NCI-H2107 treated with DMSO at 0.1 percent for 48 hours (cell line): ENCODE measurements around the gene CORO2A.
"Not testable (repeated sequence)": the region's sequence is repeated elsewhere in the genome, so short reads cannot be mapped to it uniquely, and the experiment has no call there.

Source experiments
- DNase-seq: peaks from one replicate; lab custom pipeline; 2025; ENCODE audit not compliant: unreplicated experiment; lab: John Stamatoyannopoulos, UW

CORO2A gene

DNA sequence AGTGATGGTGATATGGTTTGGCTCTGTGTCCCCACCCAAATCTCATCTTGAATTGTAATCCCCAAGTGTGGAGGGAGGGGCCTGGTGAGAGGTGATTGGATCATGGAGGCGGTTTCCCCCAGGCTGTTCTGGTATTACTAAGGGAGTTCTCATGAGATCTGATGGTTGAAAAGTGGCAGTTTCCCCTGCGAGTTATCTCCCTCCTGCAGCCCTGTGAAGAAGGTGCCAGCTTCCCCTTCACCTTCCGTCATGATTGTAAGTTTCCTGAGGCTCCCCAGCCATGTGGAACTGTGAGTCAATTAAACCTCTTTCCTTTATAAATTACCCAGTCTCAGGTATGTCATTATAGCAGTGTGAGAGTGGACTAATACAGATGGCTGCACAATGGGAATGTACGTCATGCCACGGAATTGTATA lies 17.9 kb downstream of the CORO2A start:
- not testable (repeated sequence) for DNase-seq

DNA sequence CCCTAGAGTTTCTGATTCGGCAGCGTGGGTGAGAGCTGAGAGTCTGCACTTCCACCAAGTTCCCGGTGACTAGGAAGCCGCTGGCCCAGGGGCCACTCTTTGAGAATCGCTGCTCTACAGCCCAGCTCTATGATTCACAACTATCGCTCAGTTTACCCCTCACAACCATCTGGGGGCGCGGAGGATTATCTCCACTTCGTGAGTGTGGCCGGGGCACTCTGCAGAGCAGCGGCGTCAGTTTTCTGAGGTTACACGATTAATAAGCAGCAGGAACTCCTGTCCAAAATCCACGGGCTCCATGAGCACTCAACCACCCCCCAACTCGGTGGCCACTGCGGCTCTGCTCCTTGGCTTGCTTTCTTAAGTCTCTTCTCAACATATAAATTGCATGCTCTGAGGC lies 19.3 kb downstream of the CORO2A start:
- DNase-seq = no peak

DNA sequence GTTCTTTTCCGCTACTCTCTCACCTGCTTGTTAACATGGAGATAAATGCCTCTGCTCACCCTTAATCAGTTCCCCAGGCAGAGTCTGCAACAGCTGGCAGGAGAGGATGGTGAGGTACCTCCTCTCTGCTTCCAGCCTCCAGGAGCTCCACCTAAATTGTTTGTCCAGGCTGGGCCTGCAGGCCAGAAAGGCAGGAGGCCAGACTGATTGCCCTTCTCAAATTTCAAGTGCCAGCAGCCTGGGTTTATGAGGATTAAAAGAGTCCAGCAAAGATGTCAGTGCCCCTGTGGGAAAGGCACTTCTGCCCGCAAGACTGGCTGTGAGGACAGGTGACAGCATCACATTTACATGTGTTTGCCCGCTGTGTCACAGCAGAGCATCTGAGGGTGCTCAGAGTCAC lies 19.8 kb downstream of the CORO2A start:
- peak; percentile 95 for DNase-seq

DNA sequence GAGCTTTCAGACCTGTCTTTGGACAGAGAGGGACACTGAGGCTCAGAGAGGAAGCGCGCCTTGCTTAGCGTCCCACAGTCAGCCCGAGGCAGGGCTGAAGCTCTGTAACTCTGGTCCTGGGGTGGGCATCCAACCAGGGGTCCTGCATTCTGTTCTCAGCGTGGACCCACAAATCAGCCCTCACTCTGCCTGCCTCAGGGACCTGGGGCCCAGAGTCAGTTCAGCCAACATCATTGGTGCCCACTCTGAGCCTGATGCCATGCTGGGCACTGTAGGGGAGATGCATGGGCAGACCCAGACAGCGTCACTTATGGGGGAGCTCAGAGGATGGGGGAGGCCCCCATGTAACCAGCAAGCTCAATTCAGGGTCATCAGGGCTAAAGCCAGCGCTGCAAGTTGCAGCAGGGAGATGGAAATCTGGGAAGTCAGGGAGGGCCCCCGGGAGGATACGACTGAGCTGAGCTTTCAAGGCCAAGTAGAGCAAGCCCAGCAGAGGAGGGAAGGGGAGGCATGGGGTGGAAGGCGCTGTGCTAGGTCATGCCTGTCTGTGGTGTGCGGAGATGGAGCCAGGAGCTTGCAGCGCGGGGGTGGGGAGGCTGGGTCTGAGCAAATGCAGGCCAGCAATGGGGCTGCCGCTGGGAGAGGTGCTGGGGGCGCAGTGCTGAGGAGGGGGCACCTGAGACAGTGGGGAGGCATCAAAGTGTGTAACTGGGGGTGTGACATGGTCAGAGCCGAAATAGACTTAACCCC lies 21.1 kb downstream of the CORO2A start:
- no peak for DNase-seq

DNA sequence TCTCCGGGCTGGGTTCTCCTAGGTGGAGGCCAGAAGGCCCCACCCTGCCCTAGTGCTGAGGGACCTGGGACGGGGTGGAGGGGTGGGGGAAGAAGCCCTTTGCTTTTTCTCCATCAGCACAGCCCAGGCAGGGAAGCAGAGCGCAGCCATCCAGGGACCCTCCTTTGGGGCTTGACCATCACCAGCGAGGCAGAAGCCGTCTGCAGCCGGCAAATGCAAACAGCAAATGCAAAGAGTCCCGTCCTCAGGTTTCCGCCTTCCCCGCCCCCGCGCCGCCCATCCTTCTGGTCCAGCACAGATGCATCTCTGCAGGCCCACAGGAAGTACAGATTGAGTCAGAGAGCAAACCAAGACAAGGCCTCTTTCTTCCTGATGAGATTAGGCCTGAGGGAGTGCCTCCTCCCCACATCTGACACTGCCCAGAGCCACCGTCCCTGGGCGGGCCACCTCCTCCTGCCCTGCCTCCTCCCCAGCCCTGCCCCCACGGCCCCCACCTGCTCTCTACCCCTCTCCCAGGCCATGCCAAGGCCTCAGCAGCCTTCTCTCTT lies 23.4 kb downstream of the CORO2A start:
- DNase-seq = no peak

DNA sequence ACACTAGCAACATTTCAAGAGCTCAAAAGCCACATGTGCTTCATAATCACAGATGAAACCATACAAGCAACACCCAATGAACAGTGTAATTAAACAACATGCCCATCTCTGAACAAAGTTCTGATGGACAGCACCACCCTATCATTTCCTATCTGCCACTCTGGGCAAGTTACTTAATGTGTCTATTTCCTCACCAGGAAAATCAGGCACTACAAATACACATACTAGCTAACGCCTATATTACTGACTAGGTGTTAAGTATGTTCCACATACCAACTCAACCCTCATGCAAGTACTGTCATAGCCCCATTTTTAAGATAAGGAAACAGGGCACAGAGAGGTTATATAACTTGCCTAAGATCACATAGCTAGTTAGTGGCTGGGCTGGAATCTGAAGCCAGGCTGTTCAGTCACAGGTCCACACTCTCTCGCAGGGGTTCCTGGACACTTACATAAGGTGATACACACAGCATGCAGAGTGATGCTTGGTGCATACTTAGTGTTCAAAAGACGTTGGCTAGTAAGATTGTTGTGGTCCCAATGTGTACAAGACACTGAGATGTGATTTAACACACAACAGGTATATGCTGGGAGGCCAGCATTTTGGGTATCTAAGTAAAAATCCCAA lies 24.2 kb downstream of the CORO2A start:
- DNase-seq = no peak

DNA sequence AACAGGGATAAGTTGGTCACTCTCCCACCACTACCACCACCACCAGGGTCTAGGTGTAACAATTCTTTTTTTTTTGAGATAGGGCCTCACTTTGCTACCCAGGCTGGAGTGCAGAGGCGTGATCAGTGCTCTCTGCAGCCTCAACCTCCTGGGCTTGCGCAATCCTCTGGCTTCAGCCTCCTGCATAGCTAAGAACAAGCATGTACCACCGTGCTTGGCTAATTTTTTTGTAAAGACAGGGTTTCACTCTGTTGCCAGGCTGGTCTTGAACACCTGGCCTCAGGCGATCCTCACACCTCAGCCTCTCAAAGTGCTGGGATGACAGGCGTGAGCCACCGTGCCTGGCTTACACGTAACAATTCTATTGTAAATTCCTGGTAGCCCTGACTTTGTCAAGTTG lies 27.5 kb downstream of the CORO2A start:
- DNase-seq = no peak

DNA sequence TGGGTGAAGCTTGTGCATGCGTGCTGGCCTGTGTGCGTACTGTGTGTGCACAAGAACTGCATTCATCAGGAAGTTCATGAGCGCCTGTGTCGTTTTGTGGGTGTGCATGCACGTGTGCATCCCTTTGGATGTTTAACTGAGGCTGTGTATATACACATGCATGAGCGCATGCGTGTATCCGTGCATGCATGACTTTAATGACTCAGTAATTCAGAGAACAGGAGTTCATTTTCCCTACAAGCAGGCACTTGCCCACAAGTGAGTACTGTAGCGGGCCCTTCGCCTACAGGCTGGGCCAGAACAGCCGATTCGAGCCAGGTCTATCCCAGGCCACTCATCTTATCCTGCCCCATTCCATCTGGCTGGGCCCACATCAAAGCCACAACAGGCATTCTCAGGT lies 29.8 kb downstream of the CORO2A start:
- no peak for DNase-seq

DNA sequence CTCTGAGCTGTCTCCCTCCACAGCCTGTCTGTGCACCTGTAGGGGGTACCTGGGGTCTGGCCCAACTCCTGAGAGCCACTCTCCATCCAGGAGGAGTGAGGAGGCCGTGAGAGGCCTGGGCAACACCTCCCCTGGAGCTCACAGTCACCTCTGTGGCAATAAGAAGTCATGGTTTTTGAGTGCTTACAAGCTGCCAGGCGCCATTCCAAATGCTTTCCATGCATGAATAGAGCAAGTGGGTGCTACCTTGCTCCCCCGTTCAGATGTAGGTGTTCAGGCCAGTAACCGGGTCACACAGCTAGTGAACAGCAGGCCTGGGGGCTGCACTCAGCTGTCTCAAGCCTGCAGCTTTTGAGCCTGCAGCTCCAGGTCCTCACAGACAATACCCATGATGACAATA lies 30.6 kb downstream of the CORO2A start:
- no peak for DNase-seq

DNA sequence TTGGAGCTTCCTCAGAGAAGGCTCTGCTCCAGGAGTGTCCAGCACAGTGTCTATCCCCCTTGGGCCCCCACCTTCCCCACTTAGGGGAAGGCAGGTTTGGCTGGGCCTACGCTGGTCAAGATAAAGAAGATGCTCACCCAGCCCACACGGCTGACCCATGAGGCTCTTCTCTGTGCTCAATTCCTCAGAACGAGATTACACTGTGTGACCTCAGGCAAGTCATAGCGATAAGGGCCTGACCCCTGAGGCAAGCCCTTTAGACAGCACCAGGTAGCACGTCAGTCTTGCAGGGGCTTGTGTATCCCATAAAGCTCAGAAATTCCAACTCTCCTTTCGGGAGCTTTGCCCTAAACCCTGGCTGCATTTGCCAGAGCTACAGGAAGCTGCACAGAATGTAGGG lies 32.6 kb downstream of the CORO2A start:
- DNase-seq = no peak

DNA sequence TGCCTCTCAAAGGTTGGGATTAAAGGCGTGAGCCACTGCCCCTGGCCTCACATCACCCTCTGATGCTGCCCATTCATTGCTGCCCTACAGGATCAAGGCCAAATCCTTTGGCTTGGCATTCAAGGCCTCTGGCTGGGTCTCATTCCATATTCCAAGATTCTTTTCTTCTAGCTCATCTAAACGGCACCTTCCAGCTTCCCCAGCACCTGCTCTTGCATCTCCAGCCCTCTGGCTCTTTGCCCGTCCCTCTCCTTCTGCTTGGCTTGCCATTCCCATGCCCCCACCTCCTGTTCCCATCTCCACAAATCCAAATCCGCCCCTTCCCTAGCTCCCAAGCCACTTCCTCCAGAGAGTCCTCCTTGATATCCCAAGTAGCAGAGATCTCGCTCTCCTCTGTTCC lies 33.1 kb downstream of the CORO2A start:
- no peak for DNase-seq

DNA sequence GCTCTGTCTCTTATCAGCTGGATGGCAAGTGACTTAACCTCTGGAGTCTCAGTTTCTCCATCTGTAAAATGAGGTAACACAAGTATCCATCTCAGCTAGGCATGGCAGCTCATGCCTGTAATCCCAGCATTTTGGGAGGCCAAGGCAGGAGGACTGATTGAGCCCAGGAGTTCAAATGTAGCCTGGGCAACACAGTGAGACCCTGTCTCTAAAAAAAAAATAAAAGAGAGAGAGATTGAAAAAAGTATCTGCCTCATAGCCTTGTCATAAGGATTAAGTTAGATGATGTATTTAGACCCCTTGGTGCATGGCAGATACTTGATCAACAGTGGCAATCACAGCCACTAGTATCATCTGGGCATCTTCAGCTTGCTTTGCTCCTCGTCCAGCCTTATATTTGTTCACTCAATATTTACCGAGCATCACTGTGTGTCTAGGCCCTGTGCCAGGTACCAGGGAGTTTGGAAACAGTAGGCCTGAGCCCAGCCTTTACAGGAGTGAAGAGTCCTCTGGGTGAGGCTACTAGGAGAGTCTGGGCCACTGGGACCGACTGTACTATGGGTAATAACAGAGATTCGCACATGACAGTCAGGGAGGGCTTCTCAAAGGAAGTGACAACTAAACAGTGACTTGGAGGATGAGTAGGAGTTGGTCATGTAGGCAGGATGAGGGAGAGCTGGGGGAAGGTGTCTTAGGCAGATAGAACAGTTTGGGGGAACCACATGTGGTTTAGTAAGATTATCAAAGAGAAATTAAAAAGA lies 34.2 kb downstream of the CORO2A start:
- DNase-seq = no peak

DNA sequence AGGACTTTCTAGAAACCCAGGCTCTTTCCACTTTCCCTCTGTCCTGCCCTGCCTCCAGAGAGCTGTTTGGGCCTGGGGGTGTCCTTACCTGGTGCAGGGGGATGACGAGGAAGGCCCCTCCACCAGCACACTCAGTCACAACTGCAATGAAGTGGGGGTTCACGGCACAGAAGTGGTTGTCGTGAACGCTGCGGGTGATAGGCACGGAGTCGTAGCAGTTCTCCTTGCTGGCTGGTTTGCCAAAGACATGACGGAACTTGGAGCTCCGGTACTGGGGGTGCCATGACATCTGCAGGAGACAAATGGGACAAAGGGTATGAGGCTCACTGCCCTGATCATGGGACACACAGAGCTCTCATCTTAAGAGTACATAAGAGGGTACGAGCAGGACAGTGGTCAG lies 35.1 kb downstream of the CORO2A start:
- DNase-seq = no peak

DNA sequence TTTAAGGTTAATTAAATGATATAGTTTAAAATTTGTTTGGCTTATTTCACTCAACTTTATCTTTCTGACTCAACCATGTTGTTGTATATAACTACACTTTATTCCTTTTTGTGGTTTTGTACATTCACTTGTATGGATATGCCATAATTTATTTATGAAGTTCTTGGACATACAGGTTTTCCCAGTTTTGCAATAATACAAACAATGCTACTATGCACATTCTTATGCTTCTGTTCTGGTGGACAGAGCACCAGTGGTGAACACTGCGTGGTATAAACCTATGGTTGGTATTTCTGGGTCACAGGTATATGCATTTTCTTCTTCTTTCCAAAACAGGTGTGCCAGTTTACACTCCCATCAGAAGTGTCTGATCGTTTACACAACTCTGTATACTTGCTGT lies 37.8 kb downstream of the CORO2A start:
- DNase-seq = no peak

DNA sequence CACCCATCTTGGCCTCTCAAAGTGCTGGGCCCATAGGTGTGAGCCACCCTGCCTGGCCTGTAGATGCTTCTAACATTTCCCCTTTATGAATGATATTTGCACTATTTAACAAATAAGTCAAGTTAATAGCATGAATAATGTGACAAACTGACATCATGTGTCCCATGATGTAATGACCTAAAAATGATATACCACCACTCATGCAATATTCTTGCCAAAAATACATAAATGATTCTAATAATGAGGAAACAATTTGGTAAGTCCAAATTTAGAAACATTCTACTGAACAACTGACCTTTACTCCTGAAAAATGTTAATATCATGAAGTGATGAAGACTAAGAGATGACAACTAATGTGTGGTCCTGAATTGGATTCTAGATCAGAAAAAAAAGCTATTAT lies 39.9 kb downstream of the CORO2A start:
- DNase-seq = no peak

DNA sequence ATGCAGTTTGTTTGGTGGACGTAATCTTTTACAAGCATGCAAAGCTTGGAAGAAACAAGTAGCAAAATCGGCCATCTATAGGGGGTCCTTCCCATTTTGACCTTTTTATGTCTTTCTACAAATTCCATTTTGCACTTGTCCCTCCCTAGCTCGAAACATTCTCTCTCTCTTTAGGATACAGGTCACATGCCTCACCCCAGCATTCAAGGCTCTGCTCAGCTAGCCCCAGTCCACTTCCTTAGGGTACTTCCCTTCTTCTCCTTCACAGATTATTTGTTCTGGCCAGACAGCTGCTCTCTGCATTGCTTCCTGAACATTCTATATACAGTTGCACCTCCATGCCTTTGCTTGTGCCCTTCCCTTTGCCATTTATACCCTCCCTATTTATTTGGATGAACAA lies 41.7 kb downstream of the CORO2A start:
- DNase-seq = no peak

DNA sequence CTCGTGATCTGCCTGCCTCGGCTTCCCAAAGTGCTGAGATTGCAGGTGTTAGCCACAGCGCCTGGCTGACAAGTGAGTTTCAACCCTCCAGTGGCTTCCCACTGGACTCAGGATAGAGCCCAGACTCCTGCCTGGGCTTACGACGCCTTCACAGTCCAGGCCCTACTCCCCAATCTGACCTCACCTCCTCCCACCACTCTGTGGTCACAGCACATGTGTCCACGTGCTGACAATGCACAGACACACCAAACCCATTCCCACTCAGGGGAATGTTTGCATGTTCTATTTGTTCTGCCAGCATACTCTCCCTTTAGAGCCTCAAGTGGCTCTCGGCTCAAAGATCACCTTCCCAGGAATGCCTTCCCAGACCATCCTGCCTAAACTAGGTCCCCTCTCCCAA lies 42.3 kb downstream of the CORO2A start:
- no peak for DNase-seq

DNA sequence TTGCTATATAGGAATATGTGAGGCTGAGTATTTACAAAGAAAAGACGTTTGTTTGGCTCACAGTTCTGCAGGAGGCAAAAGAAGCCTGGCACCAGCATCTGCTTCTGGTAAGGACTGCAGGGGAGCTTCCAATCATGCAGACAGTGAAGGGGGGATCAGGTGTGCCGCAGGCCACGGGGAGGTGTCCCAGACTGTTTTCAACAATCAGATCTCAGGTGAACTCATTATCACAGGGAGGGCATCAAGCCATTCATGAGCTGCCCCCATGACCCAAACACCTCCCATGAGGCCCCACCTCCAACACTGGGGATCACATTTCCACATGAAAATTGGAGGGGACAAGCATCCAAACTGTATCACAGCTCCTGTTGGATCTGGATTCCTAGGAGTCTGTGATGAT lies 43.0 kb downstream of the CORO2A start:
- peak; percentile 15 for DNase-seq

DNA sequence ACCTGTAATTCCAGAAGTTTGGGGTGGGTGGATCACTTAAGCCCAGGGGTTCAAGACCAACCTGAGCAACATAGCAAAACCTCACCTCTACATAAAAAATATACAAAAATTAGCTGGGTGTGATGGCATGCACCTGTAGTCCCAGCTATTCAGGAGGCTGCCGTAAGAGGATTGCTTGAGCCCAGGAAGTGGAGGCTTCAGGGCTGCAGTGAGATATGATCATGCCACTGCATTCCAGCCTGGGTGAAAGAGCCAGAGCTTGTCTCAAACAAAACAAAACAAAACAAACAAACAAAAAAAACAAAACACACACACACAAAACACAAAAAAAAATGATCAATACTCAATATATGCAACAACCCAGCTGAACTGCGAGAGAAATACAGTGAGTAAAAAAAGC lies 44.0 kb downstream of the CORO2A start:
- DNase-seq = no peak

DNA sequence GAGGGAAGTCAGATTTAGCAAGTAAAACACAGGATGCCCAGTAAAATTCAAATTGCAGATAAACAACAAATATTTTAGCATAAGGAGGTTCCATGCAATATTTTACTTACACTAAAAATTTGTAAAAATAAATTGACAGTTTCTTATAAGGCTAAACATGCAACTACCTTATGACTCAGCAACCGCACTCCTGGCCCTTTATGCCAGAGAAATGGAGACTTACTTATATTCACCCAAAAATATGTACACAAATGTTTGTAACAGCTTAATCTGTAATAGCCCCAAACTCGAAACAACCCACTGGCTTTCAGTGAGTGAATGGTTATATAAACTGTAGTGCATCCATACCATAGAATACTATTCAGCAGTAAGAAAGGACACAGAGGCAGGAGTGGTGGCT lies 44.9 kb downstream of the CORO2A start:
- no peak for DNase-seq

DNA sequence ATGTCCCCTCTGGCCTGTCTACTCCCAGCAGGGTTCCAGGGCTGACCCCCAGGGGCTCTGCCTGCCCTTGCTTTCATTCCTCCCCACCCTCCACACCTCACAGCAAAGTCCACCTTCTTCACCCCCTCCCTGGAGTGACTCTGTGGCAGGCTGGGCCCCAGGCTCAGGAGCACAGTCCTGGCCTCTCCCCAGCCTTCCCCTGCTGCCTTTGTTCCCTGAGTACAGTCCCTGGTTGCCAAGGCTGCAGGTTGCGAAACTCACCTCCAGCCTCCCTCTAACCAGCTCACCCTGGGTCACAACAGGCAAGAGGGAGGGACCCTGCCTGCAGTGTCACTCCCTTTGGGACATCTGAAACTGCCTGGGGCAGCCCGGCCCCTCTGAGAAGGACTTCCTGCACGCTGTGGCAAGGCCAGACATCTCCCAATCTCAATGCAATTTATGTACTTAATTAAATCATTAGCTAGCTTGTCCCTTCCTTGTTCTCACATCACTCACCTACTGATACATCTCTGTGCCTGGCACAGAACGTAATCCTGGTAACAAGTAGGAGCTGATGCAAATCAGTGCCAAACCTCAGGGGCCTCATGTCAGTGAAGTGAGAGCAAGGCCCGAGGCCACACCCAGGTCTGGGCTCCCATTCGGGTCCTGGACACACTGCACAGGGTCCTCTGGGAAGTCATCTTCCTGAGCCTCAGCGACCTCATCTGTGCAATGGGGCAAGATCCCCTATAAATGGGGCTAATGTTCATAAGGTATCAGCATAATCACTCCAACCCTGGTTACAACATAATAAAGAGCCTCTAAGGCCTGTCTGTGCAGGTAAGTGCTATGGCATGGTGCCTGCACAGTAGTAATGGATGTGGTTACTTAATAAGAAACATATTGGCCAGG lies 46.1 kb downstream of the CORO2A start:
- DNase-seq = peak; percentile 78
